HG02870 (cell line): ENCODE results near the gene SUMF1.

Experiments
- ATAC-seq: cut with Tn5 transposase; IDR thresholded peaks from one replicate; pipeline ENCODE4 v1.9.1; 2021; ENCODE audit warnings: mild to moderate bottlenecking, moderate library complexity; ENCODE audit not compliant: unreplicated experiment

Gene SUMF1

GRCh38 chr3:4497843-4498324 lies 30.8 kb upstream of the SUMF1 start:
- ATAC-seq = no peak

- ATAC-seq = no peak
These were observed 30.1 kb upstream of the SUMF1 start for GRCh38 chr3:4497005-4497692.

- no peak for ATAC-seq
These were observed 29.0 kb upstream of the SUMF1 start for GRCh38 chr3:4496087-4496452.

- ATAC-seq = no peak
These were observed 28.4 kb upstream of the SUMF1 start for GRCh38 chr3:4495294-4496086.

- no peak for ATAC-seq
These were observed 27.8 kb upstream of the SUMF1 start for GRCh38 chr3:4494895-4495264.

- no peak for ATAC-seq
These were observed 27.1 kb upstream of the SUMF1 start for GRCh38 chr3:4493941-4494894.

GRCh38 chr3:4493014-4493940 lies 26.2 kb upstream of the SUMF1 start, which contains the start of gene ITPR1:
ITPR1 (plus strand) TSS chr3:4493348; CDS start chr3:4516492, 23,144 bp downstream.
- ATAC-seq = peak; percentile 92

GRCh38 chr3:4492208-4493013 lies 25.3 kb upstream of the SUMF1 start:
- ATAC-seq = no peak

- no peak for ATAC-seq
These were observed 24.8 kb upstream of the SUMF1 start for GRCh38 chr3:4491855-4492207.

- ATAC-seq = no peak
These were observed 11.2 kb upstream of the SUMF1 start for GRCh38 chr3:4478261-4478660.

- ATAC-seq = no peak
These were observed 9.4 kb upstream of the SUMF1 start for GRCh38 chr3:4476496-4476895.

- ATAC-seq = no peak
These were observed 8.7 kb upstream of the SUMF1 start for GRCh38 chr3:4475804-4476203.

- ATAC-seq = peak; percentile 74
These were observed 7.8 kb upstream of the SUMF1 start for GRCh38 chr3:4474683-4475490.

- no peak for ATAC-seq
These were observed 5.7 kb upstream of the SUMF1 start for GRCh38 chr3:4472766-4473165.

- ATAC-seq = no peak
These were observed 5.2 kb upstream of the SUMF1 start for GRCh38 chr3:4472312-4472711.

GRCh38 chr3:4471907-4472306 lies 4.8 kb upstream of the SUMF1 start:
- no peak for ATAC-seq

GRCh38 chr3:4467522-4467867 lies 426 bp upstream of the SUMF1 start:
- ATAC-seq = no peak

- ATAC-seq = no peak
These were observed 2.5 kb downstream of the SUMF1 start for GRCh38 chr3:4464576-4464975.
